ENCODE measurements around the gene FGF12.

FGF12 gene

DNA sequence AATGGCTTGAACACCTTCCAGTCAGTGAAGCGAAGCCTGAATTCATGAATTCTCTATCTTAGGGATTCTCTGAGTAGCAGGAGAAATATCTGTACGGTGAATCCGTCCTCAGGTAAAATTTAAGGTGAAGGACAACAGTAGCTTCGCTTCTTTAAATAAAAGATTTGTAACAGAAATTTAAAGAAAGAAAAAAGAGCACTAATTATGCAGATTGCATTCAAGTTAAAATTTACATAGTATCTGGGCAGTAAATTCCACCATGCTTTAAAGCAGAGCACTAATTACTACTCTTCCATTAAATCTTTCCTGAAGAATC lies 282.6 kb downstream of the FGF12 start:
- TF ChIP-seq CTCF (IDR thresholded peaks at IDR 0.05; ENCODE audit: borderline replicate concordance, control extremely low read depth, extremely low read depth, insufficient read depth, missing control alignments), result no peak
- in situ Hi-C loops (cut with MboI; ENCODE audit: low sequenced_read_pairs, unreplicated experiment), result no loop called here
- DNase-seq (ENCODE audit: low spot score), result no peak

- in situ Hi-C loops (cut with MboI; ENCODE audit: low sequenced_read_pairs, unreplicated experiment), result no loop called here
- TF ChIP-seq CTCF (IDR thresholded peaks at IDR 0.05; ENCODE audit: borderline replicate concordance, control extremely low read depth, extremely low read depth, insufficient read depth, missing control alignments), result peak; percentile 92
- peak; percentile 49 for DNase-seq (ENCODE audit: low spot score)
Observed at GRCh38 chr3:192444096-192444790, 283.1 kb downstream of the FGF12 start.

DNA sequence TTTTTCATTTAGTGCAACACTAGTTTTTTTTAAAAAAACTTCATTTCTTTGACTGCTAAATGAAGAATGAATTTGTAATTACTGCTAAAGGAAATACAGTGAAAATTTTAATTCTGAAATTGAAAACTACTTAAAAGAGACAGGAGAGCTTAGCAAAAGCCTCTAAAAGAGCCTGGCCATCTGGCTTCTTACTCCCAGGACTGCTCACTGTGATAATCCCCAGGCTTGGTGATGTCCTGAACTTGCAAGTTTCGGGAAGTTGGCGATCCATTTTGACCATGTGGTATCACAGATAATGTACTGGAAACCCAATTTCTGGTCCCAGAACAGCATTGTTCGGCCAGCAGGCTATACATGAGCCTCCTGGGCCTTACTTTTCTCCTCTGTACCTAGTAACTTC lies 292.1 kb downstream of the FGF12 start:
- no peak for TF ChIP-seq CTCF (IDR thresholded peaks at IDR 0.05; ENCODE audit: borderline replicate concordance, control extremely low read depth, extremely low read depth, insufficient read depth, missing control alignments)
- in situ Hi-C loops (cut with MboI; ENCODE audit: low sequenced_read_pairs, unreplicated experiment), result loop anchor here (10.0 kb wide), 1 partner anchor 1020 kb away; no protein-coding TSS in a partner anchor
- DNase-seq (ENCODE audit: low spot score), result no peak

DNA sequence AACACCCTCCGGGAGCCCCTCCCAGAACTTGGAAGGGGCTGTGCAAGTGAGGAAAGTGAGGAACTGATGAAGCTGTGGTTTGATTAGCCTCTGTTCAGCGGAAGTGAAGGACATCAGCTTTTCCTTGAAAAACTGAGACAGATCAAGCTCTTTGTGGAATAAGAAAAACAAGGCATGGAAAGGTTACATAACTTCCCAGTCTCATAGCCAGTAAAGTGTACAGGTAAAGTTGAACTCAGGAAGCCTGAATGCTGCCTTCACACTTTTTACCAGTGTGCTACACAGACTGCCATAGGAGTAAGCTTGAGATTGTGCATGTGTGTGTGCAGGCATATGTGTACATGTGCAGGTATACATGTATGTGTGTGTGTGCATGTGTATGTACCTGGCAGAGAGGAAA lies 293.2 kb downstream of the FGF12 start:
- DNase-seq (ENCODE audit: low spot score), result no peak
- in situ Hi-C loops (cut with MboI; ENCODE audit: low sequenced_read_pairs, unreplicated experiment), result loop anchor here (10.0 kb wide), 1 partner anchor 1019 kb away; no protein-coding TSS in a partner anchor

DNA sequence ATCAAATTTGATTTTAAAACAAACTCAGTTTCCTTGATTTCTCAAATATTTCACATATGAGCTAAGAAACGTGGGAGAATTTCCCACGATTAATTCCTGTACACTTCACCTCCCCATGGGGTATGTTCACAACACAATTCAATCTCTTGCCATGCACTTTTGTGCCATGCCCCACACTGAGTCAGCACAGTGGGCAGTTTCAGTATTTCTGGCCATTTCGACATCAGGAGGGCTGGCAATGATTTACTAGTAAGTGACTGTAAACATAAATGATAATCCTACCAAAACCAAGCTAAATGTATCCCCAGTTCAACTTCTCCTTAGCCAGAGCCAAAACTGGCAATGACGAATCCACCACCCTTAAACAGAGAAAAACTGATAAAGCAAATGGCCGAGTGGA lies 293.6 kb downstream of the FGF12 start:
- no peak for DNase-seq (ENCODE audit: low spot score)
- no peak for TF ChIP-seq CTCF (IDR thresholded peaks at IDR 0.05; ENCODE audit: borderline replicate concordance, control extremely low read depth, extremely low read depth, insufficient read depth, missing control alignments)
- in situ Hi-C loops (cut with MboI; ENCODE audit: low sequenced_read_pairs, unreplicated experiment), result loop anchor here (10.0 kb wide), 1 partner anchor 1019 kb away; no protein-coding TSS in a partner anchor

More for the DNA sequence above, 293.2 kb downstream of the FGF12 start:
- TF ChIP-seq CTCF (IDR thresholded peaks at IDR 0.05; ENCODE audit: borderline replicate concordance, control extremely low read depth, extremely low read depth, insufficient read depth, missing control alignments), result no peak

DNA sequence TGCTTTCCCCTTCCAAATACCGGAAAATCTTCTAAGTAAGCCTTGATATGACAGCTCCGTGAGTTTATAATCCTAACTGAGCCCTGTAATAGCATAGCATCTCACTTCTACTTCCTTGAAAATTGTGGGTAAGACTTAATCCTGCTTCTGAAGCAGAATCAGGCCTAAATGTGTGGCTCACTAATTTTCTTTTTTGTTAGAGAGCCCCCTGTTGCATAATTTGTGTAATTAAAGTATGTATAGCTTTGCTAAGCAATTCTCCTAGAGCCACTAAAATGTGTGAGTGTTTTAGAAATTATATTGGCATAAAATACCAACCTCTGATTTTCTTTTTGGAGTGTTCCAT lies 304.4 kb downstream of the FGF12 start:
- no peak for TF ChIP-seq CTCF (IDR thresholded peaks at IDR 0.05; ENCODE audit: borderline replicate concordance, control extremely low read depth, extremely low read depth, insufficient read depth, missing control alignments)
- in situ Hi-C loops (cut with MboI; ENCODE audit: low sequenced_read_pairs, unreplicated experiment), result no loop called here
- DNase-seq (ENCODE audit: low spot score), result no peak
